ENCODE results near the gene JAM3. TPM values are rescaled to one million over a fixed set of nuclear protein-coding genes. Genes with fewer than 3 reads are reported as not detected.

JAM3 gene
- total RNA-seq, 1 donor, result 61.6 TPM

DNA sequence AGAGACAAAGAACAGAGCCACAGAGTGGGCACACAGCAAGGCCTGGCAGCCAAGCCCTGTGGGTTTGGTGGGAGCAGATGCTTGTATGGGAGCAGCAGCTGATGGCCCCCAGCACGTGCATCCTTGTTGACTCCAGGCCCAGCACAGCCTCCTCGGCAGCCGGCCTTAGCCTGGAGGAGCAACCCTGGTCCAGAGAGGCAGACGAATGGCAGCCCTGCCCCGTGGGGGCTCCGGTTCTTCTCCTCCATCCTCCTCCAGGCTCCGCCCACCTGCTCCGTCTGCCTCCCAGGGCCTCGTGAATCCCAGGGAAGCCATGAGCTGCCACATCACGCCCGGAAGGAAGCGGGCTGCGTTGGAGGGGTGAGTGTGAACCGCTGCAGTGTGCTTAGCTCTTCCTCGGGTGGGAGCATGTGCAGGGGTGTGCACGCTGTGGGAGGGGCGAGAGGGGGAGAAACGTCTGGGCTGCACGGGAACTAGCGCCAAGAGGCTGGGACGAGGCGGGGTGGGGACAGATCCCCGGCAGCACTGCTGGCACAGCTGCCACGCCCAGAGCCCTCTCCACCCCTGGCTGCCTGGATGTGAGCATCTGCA, 36.3 kb upstream of the JAM3 start:
- DNase-seq (ENCODE audit: low read depth), result no peak
- H3K4me3 ChIP-seq (ENCODE audit: low read depth, low read length), result no peak overlapping the region
- TF ChIP-seq, protein P1, sequence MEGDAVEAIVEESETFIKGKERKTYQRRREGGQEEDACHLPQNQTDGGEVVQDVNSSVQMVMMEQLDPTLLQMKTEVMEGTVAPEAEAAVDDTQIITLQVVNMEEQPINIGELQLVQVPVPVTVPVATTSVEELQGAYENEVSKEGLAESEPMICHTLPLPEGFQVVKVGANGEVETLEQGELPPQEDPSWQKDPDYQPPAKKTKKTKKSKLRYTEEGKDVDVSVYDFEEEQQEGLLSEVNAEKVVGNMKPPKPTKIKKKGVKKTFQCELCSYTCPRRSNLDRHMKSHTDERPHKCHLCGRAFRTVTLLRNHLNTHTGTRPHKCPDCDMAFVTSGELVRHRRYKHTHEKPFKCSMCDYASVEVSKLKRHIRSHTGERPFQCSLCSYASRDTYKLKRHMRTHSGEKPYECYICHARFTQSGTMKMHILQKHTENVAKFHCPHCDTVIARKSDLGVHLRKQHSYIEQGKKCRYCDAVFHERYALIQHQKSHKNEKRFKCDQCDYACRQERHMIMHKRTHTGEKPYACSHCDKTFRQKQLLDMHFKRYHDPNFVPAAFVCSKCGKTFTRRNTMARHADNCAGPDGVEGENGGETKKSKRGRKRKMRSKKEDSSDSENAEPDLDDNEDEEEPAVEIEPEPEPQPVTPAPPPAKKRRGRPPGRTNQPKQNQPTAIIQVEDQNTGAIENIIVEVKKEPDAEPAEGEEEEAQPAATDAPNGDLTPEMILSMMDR (IDR thresholded peaks at IDR 0.05; ENCODE audit: insufficient read depth, low read length), result no peak

DNA sequence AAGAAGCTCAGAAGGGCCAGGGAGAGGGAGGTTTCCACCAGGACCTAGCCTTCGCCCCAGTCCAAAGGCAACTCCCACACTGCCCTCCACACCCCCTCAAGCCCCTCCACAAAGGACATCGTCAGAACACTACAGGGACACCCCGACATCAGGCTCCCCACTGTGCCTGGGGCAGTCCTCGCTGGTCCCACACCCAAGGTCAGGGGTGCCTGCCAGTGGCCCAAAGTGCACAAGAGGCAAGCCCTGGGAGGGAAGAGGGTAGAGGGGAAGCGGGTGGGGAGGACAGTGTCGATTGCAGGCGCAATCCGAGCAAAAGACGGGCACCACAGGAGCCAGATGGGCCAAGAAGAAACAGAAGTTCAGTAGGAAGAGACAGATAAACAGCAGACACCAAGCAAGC, 35.6 kb upstream of the JAM3 start:
- peak overlapping the region; percentile 50 for H3K4me3 ChIP-seq (ENCODE audit: low read depth, low read length)
- DNase-seq (ENCODE audit: low read depth), result no peak
- TF ChIP-seq, protein P1 (IDR thresholded peaks at IDR 0.05; ENCODE audit: insufficient read depth, low read length), result no peak

DNA sequence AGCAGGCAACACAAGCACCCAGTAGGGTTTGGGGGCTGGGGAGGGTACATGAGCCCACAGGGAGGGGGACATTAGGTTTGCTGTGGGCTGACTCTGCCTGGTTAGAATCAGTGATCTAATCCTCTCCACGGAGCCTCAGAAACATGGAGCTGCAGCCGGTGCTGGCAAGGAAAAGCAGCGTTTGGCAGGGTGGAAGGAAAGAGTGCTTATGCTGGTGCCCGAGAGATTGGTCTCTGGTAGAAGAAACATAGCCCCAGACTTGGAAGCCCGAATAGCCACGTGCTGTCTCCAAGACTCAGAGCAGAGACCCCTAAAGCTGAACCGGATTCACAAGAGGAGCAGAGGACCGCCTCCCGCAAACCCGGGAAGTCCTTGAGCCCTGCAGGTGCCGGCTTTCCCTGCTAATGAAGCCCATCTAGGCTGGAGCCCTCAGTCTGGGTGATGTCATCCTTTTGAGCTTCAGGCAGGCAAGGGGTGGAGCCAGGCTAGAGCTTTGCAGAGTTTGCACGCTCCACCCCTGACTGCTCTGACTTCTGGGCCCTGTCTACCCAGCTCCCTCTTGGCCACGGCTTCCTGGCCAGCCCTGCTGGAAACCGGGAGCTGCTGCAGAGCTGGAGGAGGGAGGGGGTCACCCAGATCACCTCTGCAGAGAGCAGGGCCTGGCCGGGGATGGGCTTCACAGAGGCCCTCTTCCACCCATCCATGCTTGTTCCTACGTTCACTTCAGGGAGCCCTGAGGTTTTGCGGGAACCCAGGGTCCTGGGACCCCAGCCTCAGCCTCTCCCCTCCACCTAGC, 35.0 kb upstream of the JAM3 start:
- TF ChIP-seq, protein P1 (IDR thresholded peaks at IDR 0.05; ENCODE audit: insufficient read depth, low read length), result peak; percentile 14
- H3K4me3 ChIP-seq (ENCODE audit: low read depth, low read length), result peak overlapping the region; percentile 50

DNA sequence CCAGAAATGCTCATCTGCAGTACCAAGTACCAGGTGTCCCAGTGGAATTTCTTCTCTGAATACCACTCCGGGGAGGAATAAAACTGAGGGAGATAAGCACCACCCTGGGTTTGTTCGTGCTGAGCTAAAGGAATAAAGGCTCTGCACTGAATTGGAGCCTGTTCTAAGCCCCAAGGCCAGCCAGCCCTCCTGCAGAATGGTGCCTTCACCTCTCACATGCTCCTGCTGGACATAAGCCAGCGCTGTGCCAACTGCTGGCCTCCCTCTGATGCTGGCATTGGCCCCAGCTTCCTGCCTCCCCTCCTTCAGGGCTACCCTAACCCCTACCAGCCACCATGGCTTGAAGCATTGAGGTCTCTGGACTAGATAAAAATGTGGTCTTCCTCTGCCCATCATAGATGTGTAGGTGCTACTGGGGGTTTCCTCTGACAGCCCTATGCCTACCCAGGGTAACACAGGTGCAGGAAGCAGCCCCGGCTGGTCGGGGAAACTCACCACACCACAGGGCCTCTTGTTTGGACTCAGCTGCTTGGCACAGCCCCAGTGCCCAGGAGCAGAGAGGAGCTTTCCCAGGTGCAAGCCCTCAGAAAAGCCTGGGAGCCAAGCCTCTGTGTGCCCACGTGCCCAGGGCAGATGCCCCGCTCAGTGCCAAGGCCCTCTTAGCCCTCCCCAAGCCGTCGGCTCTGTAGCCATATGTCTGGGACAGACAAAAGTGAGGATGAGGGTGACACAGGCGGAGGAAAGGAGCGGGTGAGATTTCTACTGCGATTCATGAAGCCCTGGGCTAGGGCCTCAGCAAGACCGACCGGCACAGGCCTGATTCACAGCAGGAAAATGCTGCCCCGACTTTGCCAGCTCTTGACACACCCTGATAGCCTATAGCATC, 34.1 kb upstream of the JAM3 start:
- TF ChIP-seq, protein P1 (IDR thresholded peaks at IDR 0.05; ENCODE audit: insufficient read depth, low read length), result no peak
- DNase-seq (ENCODE audit: low read depth), result no peak
- no peak overlapping the region for H3K4me3 ChIP-seq (ENCODE audit: low read depth, low read length)

More for the DNA sequence above, 35.0 kb upstream of the JAM3 start:
- DNase-seq (ENCODE audit: low read depth), result peak; percentile 87

DNA sequence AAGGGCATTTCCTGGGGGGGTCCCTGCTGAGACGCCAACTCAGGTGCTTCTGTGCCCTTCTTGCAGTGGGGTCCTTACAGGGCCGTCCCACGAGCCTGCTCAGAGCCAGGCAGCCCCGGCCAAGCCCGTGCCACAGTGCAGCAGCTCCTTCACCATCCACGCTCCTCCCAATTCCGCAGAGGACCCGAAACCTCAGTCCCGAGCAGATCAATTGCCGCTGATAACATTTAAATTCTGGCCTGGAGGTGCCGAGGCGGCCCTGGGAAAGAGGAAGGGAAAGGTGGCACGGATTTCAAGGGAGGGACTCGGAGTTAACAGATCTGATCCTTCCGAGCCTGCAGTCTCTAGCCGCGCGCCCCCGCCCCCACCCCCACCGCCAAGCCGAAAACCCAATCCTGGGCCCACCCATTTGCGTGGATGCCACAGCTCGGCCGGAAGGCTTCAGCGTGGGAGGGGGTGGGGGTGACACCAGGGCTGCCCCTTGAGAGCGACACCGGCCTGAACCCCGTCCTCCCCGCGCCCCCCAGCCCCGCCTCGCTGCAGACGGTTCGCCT, 32.3 kb upstream of the JAM3 start:
- TF ChIP-seq, protein P1 (IDR thresholded peaks at IDR 0.05; ENCODE audit: insufficient read depth, low read length), result no peak
- no peak for DNase-seq (ENCODE audit: low read depth)
- peak overlapping the region; percentile 70 for H3K4me3 ChIP-seq (ENCODE audit: low read depth, low read length)

Measured in fibroblast of the aortic adventitia (primary cell).